ENCODE measurements around the gene LMBRD2. TPM values are rescaled to one million over a fixed set of nuclear protein-coding genes. Genes with fewer than 3 reads are reported as not detected.

The LMBRD2 gene
- total and polyA plus RNA-seq, 11 donors: 2.6 to 18.2 (median 13.8) TPM

DNA sequence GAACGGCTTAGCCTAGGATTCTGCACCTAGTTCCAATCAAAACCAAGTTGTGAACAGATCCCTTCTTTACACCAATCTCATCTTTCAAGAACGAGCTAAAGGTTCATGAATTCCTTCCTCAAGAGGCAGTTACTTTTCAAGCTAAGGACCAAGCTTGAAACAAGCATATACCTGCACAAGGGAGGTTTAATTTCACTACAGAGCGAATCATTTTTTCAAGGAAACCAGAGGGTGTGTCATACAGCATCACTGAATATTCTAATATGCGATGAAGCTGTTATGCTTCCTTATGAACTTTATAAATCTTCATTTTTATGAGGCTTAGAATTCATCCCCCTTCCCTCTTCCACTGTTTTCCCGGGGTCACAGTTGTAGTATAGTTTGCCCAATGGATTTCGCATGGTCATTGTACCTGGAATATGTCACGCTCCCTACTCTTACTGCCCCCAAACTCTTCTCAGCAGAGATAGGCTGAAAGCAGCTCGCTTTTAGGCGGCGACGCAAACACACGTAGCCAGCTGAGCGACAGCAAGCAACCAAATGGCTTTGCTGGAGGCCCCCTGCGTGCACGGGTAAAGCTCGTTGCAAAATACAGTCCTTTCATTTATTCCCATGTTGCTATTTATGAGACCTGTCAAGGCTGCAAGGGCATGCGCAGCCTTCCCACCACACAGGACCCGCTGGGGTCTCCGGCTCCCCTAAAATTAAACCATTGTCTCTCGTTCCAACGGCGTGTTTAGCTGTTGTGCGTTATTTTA is 832 bp downstream of the LMBRD2 start:
- peaks cover 0 to 45% (median 27%) of the 10 kb centered on the region in 12 donors for H3K4me1 ChIP-seq
- intact Hi-C loops (cut with DNase I): loop anchor here in 3 of 10 donors (5.0 kb wide), 2 partner anchors 91 to 1221 kb away; partner anchors contain the start of genes NADK2 (in 2 of the 3) and NUP155 (in 1 of the 3)
- peak overlapping the region; percentile 33 to 93 (median 85) for H3K27ac ChIP-seq
- H3K9me3 ChIP-seq: no peaks in the 10 kb centered on the region
- no peak for TF ChIP-seq POLR2A (IDR thresholded peaks at IDR 0.05)
- TF ChIP-seq, protein P1, sequence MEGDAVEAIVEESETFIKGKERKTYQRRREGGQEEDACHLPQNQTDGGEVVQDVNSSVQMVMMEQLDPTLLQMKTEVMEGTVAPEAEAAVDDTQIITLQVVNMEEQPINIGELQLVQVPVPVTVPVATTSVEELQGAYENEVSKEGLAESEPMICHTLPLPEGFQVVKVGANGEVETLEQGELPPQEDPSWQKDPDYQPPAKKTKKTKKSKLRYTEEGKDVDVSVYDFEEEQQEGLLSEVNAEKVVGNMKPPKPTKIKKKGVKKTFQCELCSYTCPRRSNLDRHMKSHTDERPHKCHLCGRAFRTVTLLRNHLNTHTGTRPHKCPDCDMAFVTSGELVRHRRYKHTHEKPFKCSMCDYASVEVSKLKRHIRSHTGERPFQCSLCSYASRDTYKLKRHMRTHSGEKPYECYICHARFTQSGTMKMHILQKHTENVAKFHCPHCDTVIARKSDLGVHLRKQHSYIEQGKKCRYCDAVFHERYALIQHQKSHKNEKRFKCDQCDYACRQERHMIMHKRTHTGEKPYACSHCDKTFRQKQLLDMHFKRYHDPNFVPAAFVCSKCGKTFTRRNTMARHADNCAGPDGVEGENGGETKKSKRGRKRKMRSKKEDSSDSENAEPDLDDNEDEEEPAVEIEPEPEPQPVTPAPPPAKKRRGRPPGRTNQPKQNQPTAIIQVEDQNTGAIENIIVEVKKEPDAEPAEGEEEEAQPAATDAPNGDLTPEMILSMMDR (IDR thresholded peaks at IDR 0.05): no peak
- DNase-seq: peak in 4 of 5 donors; percentile 26 to 48 (median 45)
- H3K27me3 ChIP-seq: no peaks in the 10 kb centered on the region
- H3K4me3 ChIP-seq: peak overlapping the region; percentile 64 to 98 (median 90)
- H3K36me3 ChIP-seq: peaks cover 0 to 23% (median 11%) of the 10 kb centered on the region in 9 donors
- 3 to 4% (median 4%) methylated on average over 21 to 23 of the region's 23 CpGs for WGBS, 4 donors
- ATAC-seq: peak in 3 of 4 donors; percentile 37 to 44 (median 41)

DNA sequence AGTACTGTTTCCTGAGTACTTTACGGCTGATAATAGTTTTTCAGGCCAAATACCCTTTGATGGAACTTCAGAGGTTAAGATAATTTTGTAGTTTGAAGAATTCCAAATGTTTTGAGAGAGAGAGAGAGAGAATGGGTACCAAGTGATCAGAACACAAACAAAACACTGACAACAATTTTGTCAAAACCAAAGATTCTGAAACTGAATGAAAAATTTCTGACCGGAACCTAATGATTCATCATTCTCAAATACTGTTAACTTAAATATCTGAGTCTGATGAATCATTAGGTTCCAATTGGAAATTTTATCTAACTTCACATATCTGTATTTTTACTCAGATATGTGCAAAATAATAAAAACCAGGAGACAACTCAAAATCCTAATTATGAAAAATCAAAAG is 4.0 kb downstream of the LMBRD2 start:
- intact Hi-C loops (cut with DNase I): no loop called here
- Histone ChIP-seq H3K36me3 (peaks cover 0 to 5% (median 0%) of the 10 kb centered on the region in 9 donors), H3K27ac (no peak overlapping the region), H3K4me3 (no peak overlapping the region), H3K4me1 (peaks cover 0 to 29% (median 13%) of the 10 kb centered on the region in 12 donors), H3K27me3 (no peaks in the 10 kb centered on the region), H3K9me3 (no peaks in the 10 kb centered on the region)
- 92 to 96% (median 95%) methylated on average over 2 of the region's 2 CpGs for WGBS, 4 donors
- ATAC-seq: no peak
- DNase-seq: no peak
- TF ChIP-seq, protein P1 (IDR thresholded peaks at IDR 0.05): no peak
- TF ChIP-seq POLR2A (IDR thresholded peaks at IDR 0.05): no peak

DNA sequence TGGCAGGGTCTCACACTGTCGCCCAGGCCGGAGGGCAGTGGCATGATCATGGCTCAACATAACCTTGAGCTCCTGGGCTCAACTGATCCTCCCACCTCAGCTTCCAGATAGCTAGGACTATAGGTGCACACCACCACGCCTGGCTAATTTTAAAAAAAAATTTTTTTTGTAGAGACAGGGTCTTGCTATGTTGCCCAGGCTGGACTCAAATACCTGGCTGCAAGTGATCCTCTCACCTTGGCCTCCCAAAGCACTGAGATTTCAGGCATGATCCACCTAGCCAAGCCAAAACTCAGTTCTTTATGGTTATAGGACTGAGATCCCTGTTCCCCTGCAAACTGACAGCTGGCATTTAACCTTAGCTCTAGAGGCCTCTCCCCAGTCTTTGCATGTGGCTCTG is 5.3 kb downstream of the LMBRD2 start:
- DNase-seq (no peak), ATAC-seq (no peak)
- H3K27ac ChIP-seq: no peak overlapping the region
- no peaks in the 10 kb centered on the region for H3K27me3 ChIP-seq
- intact Hi-C loops (cut with DNase I): no loop called here
- H3K36me3 ChIP-seq: peaks cover 0 to 17% (median 11%) of the 10 kb centered on the region in 9 donors
- H3K4me3 ChIP-seq: no peak overlapping the region
- peaks cover 0 to 25% (median 11%) of the 10 kb centered on the region in 12 donors for H3K4me1 ChIP-seq
- 55 to 78% (median 67%) methylated on average over 3 of the region's 3 CpGs for WGBS, 4 donors
- TF ChIP-seq POLR2A (IDR thresholded peaks at IDR 0.05): no peak
- TF ChIP-seq, protein P1 (IDR thresholded peaks at IDR 0.05): no peak
- H3K9me3 ChIP-seq: no peaks in the 10 kb centered on the region

DNA sequence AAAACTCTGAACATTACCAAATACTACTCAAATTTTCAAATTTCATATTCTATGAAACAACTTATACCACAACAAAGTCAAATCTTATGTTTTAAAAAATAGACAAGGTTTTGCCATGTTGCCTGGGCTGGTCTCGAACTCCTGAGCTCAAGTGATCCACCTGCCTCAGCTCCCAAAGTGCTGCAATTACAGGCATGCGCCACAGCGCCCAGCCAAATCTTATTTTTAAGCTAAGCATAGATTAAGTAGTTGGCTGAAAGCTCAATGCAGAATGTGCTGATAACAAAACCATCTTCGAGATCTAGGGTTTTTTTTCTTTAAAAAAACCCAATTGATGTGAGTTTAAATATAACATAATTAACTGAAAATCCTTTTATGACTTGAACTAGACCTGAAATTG is 6.4 kb downstream of the LMBRD2 start:
- TF ChIP-seq, protein P1 (IDR thresholded peaks at IDR 0.05): no peak
- TF ChIP-seq POLR2A (IDR thresholded peaks at IDR 0.05): no peak
- Histone ChIP-seq H3K27ac (no peak overlapping the region), H3K36me3 (peaks cover 0 to 28% (median 22%) of the 10 kb centered on the region in 9 donors), H3K27me3 (no peaks in the 10 kb centered on the region), H3K9me3 (no peaks in the 10 kb centered on the region), H3K4me3 (no peak overlapping the region), H3K4me1 (peaks cover 0 to 17% (median 6%) of the 10 kb centered on the region in 12 donors)
- intact Hi-C loops (cut with DNase I): no loop called here
- no peak for DNase-seq
- 70 to 75% (median 71%) methylated on average over 4 of the region's 4 CpGs for WGBS, 4 donors
- no peak for ATAC-seq
